ENCODE results near the gene PLEKHA8.

Gene PLEKHA8

GRCh38 chr7:30171766-30172447 lies 143.7 kb downstream of the PLEKHA8 start:
- DNase-seq, result no peak

GRCh38 chr7:30172451-30172850 lies 144.2 kb downstream of the PLEKHA8 start:
- DNase-seq, result peak; percentile 63

GRCh38 chr7:30173058-30173897 lies 145.1 kb downstream of the PLEKHA8 start:
- DNase-seq, result peak; percentile 97

GRCh38 chr7:30175180-30175579 lies 147.0 kb downstream of the PLEKHA8 start:
- peak; percentile 85 for DNase-seq

- DNase-seq, result no peak
Measured at GRCh38 chr7:30175636-30176147, 147.5 kb downstream of the PLEKHA8 start.

- no peak for DNase-seq
Measured at GRCh38 chr7:30176463-30177109, 148.4 kb downstream of the PLEKHA8 start.

GRCh38 chr7:30177186-30177585 lies 149.0 kb downstream of the PLEKHA8 start:
- no peak for DNase-seq

- no peak for DNase-seq
Measured at GRCh38 chr7:30177965-30178364, 149.8 kb downstream of the PLEKHA8 start.

- no peak for DNase-seq
Measured at GRCh38 chr7:30178748-30179436, 150.7 kb downstream of the PLEKHA8 start.

Measured in NCI-H1092 treated with DMSO at 0.1 percent for 48 hours (cell line).